ENCODE measurements around the gene DEFB131A. TPM values are rescaled to one million over a fixed set of nuclear protein-coding genes. Genes with fewer than 3 reads are reported as not detected.
"Not testable (repeated sequence)": the region's sequence is repeated elsewhere in the genome, so short reads cannot be mapped to it uniquely, and the experiment has no call there.

The DEFB131A gene
- total RNA-seq, 1 donor from 2014 or later, result not detected

DNA sequence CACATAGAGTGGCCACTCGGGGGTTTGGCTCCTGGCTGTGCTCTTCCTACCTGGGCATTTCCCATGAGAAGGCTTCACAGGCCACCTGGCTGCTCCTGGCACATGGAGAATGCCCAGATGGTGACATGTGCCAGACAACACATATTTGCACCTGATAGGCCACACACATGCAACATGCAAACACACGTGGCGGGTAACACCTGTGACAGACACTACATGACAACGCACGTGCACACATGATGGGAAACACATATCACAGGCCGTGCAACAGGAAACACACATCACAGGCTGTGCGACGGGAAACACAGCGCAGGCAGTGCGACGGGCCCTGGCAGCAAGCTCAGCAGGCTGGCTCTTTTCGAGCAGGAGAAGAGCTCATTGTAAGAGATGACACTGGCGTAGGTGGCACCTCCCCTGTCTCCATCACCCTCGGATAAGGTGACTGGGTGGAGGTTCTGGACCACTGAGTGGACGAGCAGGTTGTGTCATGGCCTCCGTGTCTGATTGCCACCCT is 55.8 kb downstream of the DEFB131A start:
- H3K27me3 Mint-ChIP-seq (ENCODE audit: insufficient read depth); H3K4me3 Mint-ChIP-seq; intact Hi-C loops (cut with micrococcal nuclease); H3K9me3 Mint-ChIP-seq; H3K36me3 Mint-ChIP-seq (ENCODE audit: low read depth); H3K4me1 Mint-ChIP-seq (ENCODE audit: low read depth); DNase-seq (ENCODE audit: low spot score); H3K27ac Mint-ChIP-seq: not testable (repeated sequence)

Other genes starting within 250 kb of the DEFB131A start
- gene USP17L10, start 233.8 kb upstream of the DEFB131A start, total RNA-seq, result not detected in 2 replicates
- not detected in 2 replicates for gene USP17L11, start 229.0 kb upstream of the DEFB131A start, total RNA-seq
- gene USP17L12, start 224.3 kb upstream of the DEFB131A start, total RNA-seq, result not detected in 2 replicates
- gene USP17L13, start 219.5 kb upstream of the DEFB131A start, total RNA-seq, result not detected in 2 replicates
- not detected in 2 replicates for gene USP17L15, start 210.0 kb upstream of the DEFB131A start, total RNA-seq
- not detected in 2 replicates for gene USP17L17, start 200.5 kb upstream of the DEFB131A start, total RNA-seq
- not detected in 2 replicates for gene USP17L18, start 195.8 kb upstream of the DEFB131A start, total RNA-seq
- gene USP17L19, start 191.0 kb upstream of the DEFB131A start, total RNA-seq, result not detected in 2 replicates
- gene USP17L20, start 186.3 kb upstream of the DEFB131A start, total RNA-seq, result not detected in 2 replicates
- gene USP17L21, start 181.5 kb upstream of the DEFB131A start, total RNA-seq, result not detected in 2 replicates
- gene USP17L22, start 176.8 kb upstream of the DEFB131A start, total RNA-seq, result not detected in 2 replicates
- gene USP17L24, start 119.2 kb upstream of the DEFB131A start, total RNA-seq, result not detected in 2 replicates
- gene USP17L25, start 114.5 kb upstream of the DEFB131A start, total RNA-seq, result not detected in 2 replicates
- gene USP17L26, start 109.8 kb upstream of the DEFB131A start, total RNA-seq, result not detected in 2 replicates
- gene USP17L5, start 105.0 kb upstream of the DEFB131A start, total RNA-seq, result not detected in 2 replicates
- gene USP17L27, start 100.3 kb upstream of the DEFB131A start, total RNA-seq, result not detected in 2 replicates
- gene USP17L28, start 95.5 kb upstream of the DEFB131A start, total RNA-seq, result not detected in 2 replicates
- not detected in 2 replicates for gene USP17L29, start 90.8 kb upstream of the DEFB131A start, total RNA-seq
- gene USP17L30, start 81.3 kb upstream of the DEFB131A start, total RNA-seq, result not detected in 2 replicates

All from activated T-helper 1 cell treated with anti-CD3 and anti-CD28 coated beads, Interleukin-12 subunit alpha, Interleukin-12 subunit beta, Interleukin-2, Interleukin-4 antibody, amounts not matched to agents 30 ng/mL and 10 ng/mL and 1 ng/mL, durations not matched to agents 14 hours and 24 hours and 36 hours (primary cell).